GM15510 (cell line): ENCODE measurements around the gene LILRA6.
"Not testable (repeated sequence)": the region's sequence is repeated elsewhere in the genome, so short reads cannot be mapped to it uniquely, and the experiment has no call there.

Experiments
- POLR2A ChIP-seq: IDR thresholded peaks from 3 replicates; pipeline ENCODE4 v1.6.1; 2011; ENCODE audit warnings: borderline replicate concordance; ENCODE audit not compliant: insufficient read length; ENCODE audit errors: extremely low read depth

LILRA6 gene

GRCh38 chr19:54254195-54254906 is 11.8 kb upstream of the LILRA6 start:
- TF ChIP-seq POLR2A, result no peak

- TF ChIP-seq POLR2A, result no peak
These were observed 11.0 kb upstream of the LILRA6 start for GRCh38 chr19:54253331-54254194.

GRCh38 chr19:54252845-54253244 is 10.3 kb upstream of the LILRA6 start:
- no peak for TF ChIP-seq POLR2A

GRCh38 chr19:54252243-54252642 is 9.7 kb upstream of the LILRA6 start:
- no peak for TF ChIP-seq POLR2A

GRCh38 chr19:54248016-54248601 is 5.5 kb upstream of the LILRA6 start:
- TF ChIP-seq POLR2A, result no peak

GRCh38 chr19:54247106-54247930 is 4.7 kb upstream of the LILRA6 start:
- no peak for TF ChIP-seq POLR2A

GRCh38 chr19:54245936-54246335 is 3.3 kb upstream of the LILRA6 start:
- no peak for TF ChIP-seq POLR2A

- TF ChIP-seq POLR2A, result no peak
These were observed 8.6 kb downstream of the LILRA6 start for GRCh38 chr19:54233941-54234340.

- no peak for TF ChIP-seq POLR2A
These were observed 11.3 kb downstream of the LILRA6 start for GRCh38 chr19:54231077-54231931.

- no peak for TF ChIP-seq POLR2A
These were observed 12.6 kb downstream of the LILRA6 start for GRCh38 chr19:54230031-54230430.

- TF ChIP-seq POLR2A, result no peak
These were observed 13.4 kb downstream of the LILRA6 start for GRCh38 chr19:54229146-54229545.

- TF ChIP-seq POLR2A, result not testable (repeated sequence)
These were observed 19.9 kb downstream of the LILRA6 start, which contains the start of gene LILRB3 for GRCh38 chr19:54222474-54223276. LILRB3 (minus strand) TSS chr19:54223007; CDS start chr19:54222976, 31 bp downstream.
